Tibial nerve (tissue), 4 donors: Measurements from ENCODE around the gene PREX1. TPM values are rescaled to one million over a fixed set of nuclear protein-coding genes. Genes with fewer than 3 reads are reported as not detected.

Experiments
- DNase-seq, 2 donors: peaks; one replicate each; pipeline ENCODE4 v3.0.0-alpha.2; 2019; ENCODE audit warnings: low spot score in 2 of 2
- H3K27ac ChIP-seq, 4 donors: fragments of 200-600 bp; sonication (generic) in 3 of 4; one replicate each; pipeline ENCODE4 v1.5.1; 2017 to 2019; ENCODE audit warnings: mild to moderate bottlenecking in 1 of 4
- H3K27me3 ChIP-seq, 2 donors: fragments of 200-600 bp; sonication (generic) in 1 of 2; one replicate each; pipeline versions ENCODE4 v1.5.1 to v1.6.0; 2017 to 2019
- H3K36me3 ChIP-seq, 3 donors: fragments of 200-600 bp; sonication (generic); one replicate each; pipeline ENCODE4 v1.5.1; 2018 to 2019
- H3K4me1 ChIP-seq, 4 donors: fragments of 200-600 bp; sonication (generic) in 3 of 4; one replicate each; pipeline ENCODE4 v1.5.1; 2017 to 2019
- H3K4me3 ChIP-seq, 4 donors: fragments of 200-600 bp; sonication (generic) in 3 of 4; one replicate each; pipeline ENCODE4 v1.5.1; 2017 to 2019; ENCODE audit warnings: mild to moderate bottlenecking in 1 of 4, moderate library complexity in 1 of 4
- H3K9me3 ChIP-seq, 4 donors: fragments of 200-600 bp; sonication (generic) in 3 of 4; one replicate each; pipeline ENCODE4 v1.5.1; 2017 to 2019
- EP300 ChIP-seq, 2 donors: sonication (generic); formaldehyde crosslinking; IDR thresholded peaks; one replicate each; pipeline ENCODE4 v1.6.1; 2017; ENCODE audit warnings: antibody characterized with exemption in 2 of 2, mild to moderate bottlenecking in 1 of 2
- POLR2A ChIP-seq, 2 donors: fragments of 450-650 bp; IDR thresholded peaks; one replicate each; pipeline ENCODE4 v1.6.1; 2017; ENCODE audit warnings: antibody characterized with exemption in 2 of 2, mild to moderate bottlenecking in 2 of 2, moderate library complexity in 2 of 2
- WGBS, 2 donors: methylation state at CpG; one replicate each; pipeline ENCODE4 v1.1.5; 2018; 5-methylcytosine and 5-hydroxymethylcytosine counted together
- total RNA-seq, 4 donors: library from RNA; depleted of rRNA; stranded (reverse); fragments of >200 nt; gene quantifications; one replicate each; pipeline ENCODE4 v1.1.0, GENCODE V29; 2016
- TF ChIP-seq, protein P1 (sequence below), 5 experiments: fragments of 200-600 bp in 3 of 5; fragments of 450-650 bp in 2 of 5; sonication (generic) in 3 of 5; IDR thresholded peaks; one replicate each; pipeline ENCODE4 v1.5.1; 2016 to 2019; ENCODE audit warnings: antibody characterized with exemption in 5 of 5, mild to moderate bottlenecking in 3 of 5, moderate library complexity in 2 of 5

The PREX1 gene
- total RNA-seq, 4 donors from 2014 or later: 30.1 to 50.7 (median 32.5) TPM

DNA sequence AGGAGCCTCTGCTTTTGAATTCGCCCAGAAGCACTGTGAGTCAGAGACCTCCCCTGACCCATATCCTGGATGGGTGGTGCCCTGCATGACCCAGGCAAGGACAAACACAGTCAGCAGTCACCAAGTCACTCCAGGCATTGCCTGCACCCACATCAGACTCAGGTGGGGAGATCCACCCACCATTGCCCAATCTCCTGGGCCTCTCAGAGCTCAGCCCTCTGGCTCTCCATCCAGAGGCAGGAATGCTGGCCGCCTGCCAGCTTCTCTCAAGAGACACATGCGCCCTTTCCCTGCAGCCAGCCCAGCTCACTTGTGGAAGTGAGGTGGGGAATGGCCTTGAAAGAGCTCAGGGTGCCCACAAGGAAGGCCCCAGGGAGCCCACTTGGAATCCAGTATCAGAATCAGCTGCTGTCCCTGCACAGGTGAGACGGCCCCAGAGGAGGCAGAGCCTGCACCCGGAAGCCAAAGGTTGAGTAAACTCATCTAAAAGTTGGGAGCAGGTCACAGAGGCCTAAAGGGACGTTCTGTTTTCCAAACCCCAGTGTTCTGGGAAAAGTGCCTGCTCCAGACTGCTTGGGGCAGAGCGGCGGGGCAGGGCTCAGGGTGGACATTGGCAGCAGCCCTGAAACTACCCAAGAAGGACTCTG lies 129.8 kb downstream of the PREX1 start:
- Histone ChIP-seq H3K27ac (peak overlapping the region in 1 of 4 donors; percentile 19), H3K9me3 (no peaks in the 10 kb centered on the region), H3K36me3 (peaks cover 0 to 31% (median 4%) of the 10 kb centered on the region in 3 donors), H3K27me3 (no peaks in the 10 kb centered on the region), H3K4me3 (no peak overlapping the region), H3K4me1 (peaks cover 0 to 24% (median 9%) of the 10 kb centered on the region in 4 donors)
- DNase-seq: peak in 1 of 2 donors; percentile 31
- TF ChIP-seq EP300 (IDR thresholded peaks at IDR 0.05) (no peak), POLR2A (IDR thresholded peaks at IDR 0.05) (no peak)
- TF ChIP-seq, protein P1, sequence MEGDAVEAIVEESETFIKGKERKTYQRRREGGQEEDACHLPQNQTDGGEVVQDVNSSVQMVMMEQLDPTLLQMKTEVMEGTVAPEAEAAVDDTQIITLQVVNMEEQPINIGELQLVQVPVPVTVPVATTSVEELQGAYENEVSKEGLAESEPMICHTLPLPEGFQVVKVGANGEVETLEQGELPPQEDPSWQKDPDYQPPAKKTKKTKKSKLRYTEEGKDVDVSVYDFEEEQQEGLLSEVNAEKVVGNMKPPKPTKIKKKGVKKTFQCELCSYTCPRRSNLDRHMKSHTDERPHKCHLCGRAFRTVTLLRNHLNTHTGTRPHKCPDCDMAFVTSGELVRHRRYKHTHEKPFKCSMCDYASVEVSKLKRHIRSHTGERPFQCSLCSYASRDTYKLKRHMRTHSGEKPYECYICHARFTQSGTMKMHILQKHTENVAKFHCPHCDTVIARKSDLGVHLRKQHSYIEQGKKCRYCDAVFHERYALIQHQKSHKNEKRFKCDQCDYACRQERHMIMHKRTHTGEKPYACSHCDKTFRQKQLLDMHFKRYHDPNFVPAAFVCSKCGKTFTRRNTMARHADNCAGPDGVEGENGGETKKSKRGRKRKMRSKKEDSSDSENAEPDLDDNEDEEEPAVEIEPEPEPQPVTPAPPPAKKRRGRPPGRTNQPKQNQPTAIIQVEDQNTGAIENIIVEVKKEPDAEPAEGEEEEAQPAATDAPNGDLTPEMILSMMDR (IDR thresholded peaks at IDR 0.05): no peak
- 45 to 47% methylated on average over 8 of the region's 8 CpGs for WGBS, 2 donors

DNA sequence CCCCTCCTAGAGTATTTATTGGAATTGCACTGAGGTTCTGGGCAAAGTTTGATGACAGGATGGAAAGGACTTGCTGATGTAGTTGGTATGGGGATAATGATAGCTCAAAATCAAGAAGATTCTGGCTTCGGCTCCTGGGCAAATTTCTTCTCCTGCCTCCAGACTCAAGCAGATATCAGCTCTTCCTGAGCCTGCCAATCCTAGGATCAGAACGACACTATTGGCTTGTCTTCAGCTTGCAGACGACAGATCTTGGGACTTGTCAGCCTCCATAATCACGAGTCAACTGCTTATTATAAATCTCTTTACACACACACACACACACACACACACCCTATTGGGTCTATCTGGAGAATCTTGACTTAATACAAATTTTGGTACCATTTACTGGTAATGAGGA lies 131.1 kb downstream of the PREX1 start:
- Histone ChIP-seq H3K9me3 (no peaks in the 10 kb centered on the region), H3K36me3 (peaks cover 0 to 31% (median 4%) of the 10 kb centered on the region in 3 donors), H3K4me1 (peaks cover 0 to 17% (median 9%) of the 10 kb centered on the region in 4 donors), H3K27me3 (no peaks in the 10 kb centered on the region), H3K27ac (no peak overlapping the region), H3K4me3 (no peak overlapping the region)
- DNase-seq: no peak
- 84 to 89% methylated on average over 4 of the region's 4 CpGs for whole genome bisulfite sequencing, 2 donors
- TF ChIP-seq, protein P1 (IDR thresholded peaks at IDR 0.05): no peak
- TF ChIP-seq EP300 (IDR thresholded peaks at IDR 0.05): no peak
- no peak for TF ChIP-seq POLR2A (IDR thresholded peaks at IDR 0.05)

DNA sequence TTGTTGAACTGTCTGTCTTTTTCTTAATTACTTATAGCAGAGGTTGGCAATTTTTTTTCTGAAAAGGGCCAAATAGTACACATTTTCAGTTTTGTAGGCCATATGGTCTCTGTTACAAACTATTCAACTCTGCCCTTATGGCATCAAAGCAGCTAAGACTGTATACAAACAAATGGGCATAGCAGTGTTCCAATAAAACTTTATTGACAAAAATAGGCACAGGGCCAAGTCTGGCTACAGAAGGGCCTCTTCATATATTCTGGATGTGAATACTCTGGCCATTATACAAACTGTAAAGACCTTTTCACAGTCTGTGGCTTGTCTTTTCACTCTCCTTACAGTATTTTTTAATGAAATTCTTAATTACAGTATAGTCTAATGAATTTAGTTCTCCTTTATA lies 132.1 kb downstream of the PREX1 start:
- no peak for DNase-seq
- Histone ChIP-seq H3K4me1 (peaks cover 0 to 21% (median 9%) of the 10 kb centered on the region in 4 donors), H3K9me3 (no peaks in the 10 kb centered on the region), H3K36me3 (peaks cover 0 to 31% (median 4%) of the 10 kb centered on the region in 3 donors), H3K4me3 (no peak overlapping the region), H3K27me3 (no peaks in the 10 kb centered on the region), H3K27ac (no peak overlapping the region)
- TF ChIP-seq POLR2A (IDR thresholded peaks at IDR 0.05) (no peak), EP300 (IDR thresholded peaks at IDR 0.05) (no peak)
- TF ChIP-seq, protein P1 (IDR thresholded peaks at IDR 0.05): no peak

DNA sequence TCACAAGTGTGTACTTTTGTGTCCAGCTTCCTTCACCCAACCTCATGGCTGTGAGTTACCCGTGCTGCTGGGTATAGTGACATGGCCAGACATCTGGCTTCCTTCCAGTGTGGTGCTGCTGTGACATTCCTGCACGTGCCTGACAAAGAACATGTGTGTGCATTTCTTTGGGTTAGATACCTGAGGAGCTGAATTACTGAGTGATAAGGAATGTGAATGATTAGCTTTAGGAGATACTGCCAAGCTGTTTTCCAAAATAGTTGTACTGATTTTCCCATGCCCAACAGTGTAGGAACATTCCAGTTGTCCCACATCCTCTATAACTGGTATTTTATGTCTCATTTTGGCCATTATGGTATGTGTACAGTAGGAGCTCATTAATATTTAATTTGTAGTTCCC lies 132.5 kb downstream of the PREX1 start:
- Histone ChIP-seq H3K4me3 (no peak overlapping the region), H3K4me1 (peaks cover 0 to 23% (median 9%) of the 10 kb centered on the region in 4 donors), H3K36me3 (peaks cover 0 to 32% (median 0%) of the 10 kb centered on the region in 3 donors), H3K27me3 (no peaks in the 10 kb centered on the region), H3K27ac (no peak overlapping the region), H3K9me3 (no peaks in the 10 kb centered on the region)
- 30 to 40% methylated on average over 2 of the region's 2 CpGs for WGBS, 2 donors
- DNase-seq: no peak
- TF ChIP-seq, protein P1 (IDR thresholded peaks at IDR 0.05): no peak
- TF ChIP-seq POLR2A (IDR thresholded peaks at IDR 0.05): no peak
- TF ChIP-seq EP300 (IDR thresholded peaks at IDR 0.05): no peak

DNA sequence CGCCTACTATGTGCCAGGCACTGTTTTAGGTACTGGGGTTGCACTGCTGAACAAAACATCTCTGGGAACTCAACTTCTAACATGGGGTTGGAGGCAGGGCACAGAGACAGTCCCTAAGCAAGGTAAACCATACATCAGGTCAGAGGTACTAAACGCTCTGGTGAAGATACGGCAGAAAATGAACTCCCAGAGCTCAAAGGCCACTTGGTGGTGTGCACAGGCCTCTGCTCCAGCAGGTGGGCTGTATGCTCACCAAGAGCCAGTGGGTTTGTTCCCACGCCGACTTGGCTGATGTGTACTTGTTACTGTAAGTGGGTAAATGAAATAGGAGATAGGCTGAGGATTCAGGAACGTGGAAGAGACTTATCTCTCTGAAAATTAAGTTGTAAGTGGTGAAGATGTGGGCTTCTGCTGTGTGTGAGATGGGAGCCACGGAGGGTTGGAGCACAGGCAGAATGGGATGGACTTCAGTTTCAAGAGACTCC lies 133.4 kb downstream of the PREX1 start:
- WGBS, 2 donors: 81 to 88% methylated on average over 7 of the region's 7 CpGs

More for the DNA sequence above, 133.4 kb downstream of the PREX1 start:
- no peaks in the 10 kb centered on the region for H3K9me3 ChIP-seq
- no peaks in the 10 kb centered on the region for H3K27me3 ChIP-seq
- H3K27ac ChIP-seq: no peak overlapping the region
- no peak overlapping the region for H3K4me3 ChIP-seq
- TF ChIP-seq EP300 (IDR thresholded peaks at IDR 0.05) (no peak), POLR2A (IDR thresholded peaks at IDR 0.05) (no peak)
- TF ChIP-seq, protein P1 (IDR thresholded peaks at IDR 0.05): no peak
- peaks cover 0 to 34% (median 0%) of the 10 kb centered on the region in 3 donors for H3K36me3 ChIP-seq
- no peak for DNase-seq
- H3K4me1 ChIP-seq: peaks cover 0 to 23% (median 9%) of the 10 kb centered on the region in 4 donors
